CD4-positive, alpha-beta T cell (primary cell): ENCODE measurements around the gene MTMR2. TPM values are rescaled to one million over a fixed set of nuclear protein-coding genes. Genes with fewer than 3 reads are reported as not detected.
A peak's percentile ranks its signal among the peaks of the same experiment; 100 is the strongest.

Experiments
- ATAC-seq: fragments of 200-7000 bp; cut with Tn5 transposase; one replicate; pipeline ENCODE4 v1.10.0; 2022; ENCODE audit warnings: mild to moderate bottlenecking; ENCODE audit not compliant: poor library complexity
- CTCF ChIA-PET: fragments of 350-600 bp; sonication (Branson Sonifier 250); formaldehyde crosslinking; loops from one replicate; lab custom pipeline; 2021; ENCODE audit warnings: antibody characterized with exemption, inconsistent platforms; lab: Charles Lee
- POLR2A ChIA-PET: fragments of 350-600 bp; sonication (Branson Sonifier 250); formaldehyde crosslinking; loops from one replicate; lab custom pipeline; 2021; ENCODE audit warnings: antibody characterized with exemption, inconsistent platforms; lab: Charles Lee
- DNase-seq, 14 experiments: peaks; one replicate each; pipeline ENCODE4 v3.0.0-alpha.2; 2013 to 2020; ENCODE audit warnings: mixed read lengths in 2 of 14
- H3K27ac ChIP-seq, 2 donors: one replicate each; pipeline versions ENCODE4 v1.5.1 to v1.7.0; 2013; ENCODE audit warnings: low read length in 2 of 2, low read depth in 1 of 2, mild to moderate bottlenecking in 1 of 2
- H3K27me3 ChIP-seq, 2 experiments: 1 replicate in 1 of 2; 2 replicates in 1 of 2; pipeline versions ENCODE4 v1.6.1 to v1.7.0; 2013; ENCODE audit warnings: low read length in 2 of 2, control low read depth in 1 of 2, mild to moderate bottlenecking in 1 of 2, moderate library complexity in 1 of 2; ENCODE audit not compliant: insufficient read depth in 2 of 2, control insufficient read depth in 1 of 2
- H3K36me3 ChIP-seq: one replicate; pipeline ENCODE4 v1.6.1; 2013; ENCODE audit warnings: low read length, control low read depth; ENCODE audit not compliant: insufficient read depth
- H3K4me1 ChIP-seq: one replicate; pipeline ENCODE4 v1.6.1; 2013; ENCODE audit warnings: low read length, control low read depth; ENCODE audit not compliant: insufficient read depth
- H3K4me3 ChIP-seq: one replicate; pipeline ENCODE4 v1.5.1; 2013; ENCODE audit warnings: mild to moderate bottlenecking, low read length, moderate library complexity
- H3K9me3 ChIP-seq, 2 experiments: 1 replicate in 1 of 2; 2 replicates in 1 of 2; pipeline versions ENCODE4 v1.6.1 to v1.7.0; 2013; ENCODE audit warnings: low read length in 2 of 2, mild to moderate bottlenecking in 2 of 2, control low read depth in 1 of 2, moderate library complexity in 1 of 2; ENCODE audit not compliant: control insufficient read depth in 1 of 2, insufficient read depth in 1 of 2
- H3K27ac Mint-ChIP-seq: one replicate; pipeline ENCODE4 v1.8.0; 2020; ENCODE audit warnings: mixed read lengths
- H3K27me3 Mint-ChIP-seq: one replicate; pipeline ENCODE4 v1.8.0; 2021; ENCODE audit warnings: mixed read lengths
- H3K36me3 Mint-ChIP-seq: one replicate; pipeline ENCODE4 v1.8.0; 2021; ENCODE audit warnings: low read depth, mixed read lengths
- H3K4me1 Mint-ChIP-seq: one replicate; pipeline ENCODE4 v1.8.0; 2021; ENCODE audit warnings: low read depth, mixed read lengths
- H3K4me3 Mint-ChIP-seq: one replicate; pipeline ENCODE4 v1.8.0; 2020; ENCODE audit warnings: mild to moderate bottlenecking, mixed read lengths
- H3K9me3 Mint-ChIP-seq: one replicate; pipeline ENCODE4 v1.8.0; 2020; ENCODE audit warnings: mixed read lengths
- intact Hi-C, 2 experiments: fragments of 100-400 bp; cut with DNase I in 1 of 2; cut with micrococcal nuclease in 1 of 2; formaldehyde crosslinking; loops; one replicate each; pipeline versions ENCODE4 v1.15.1 to v1.9.0; 2023 to 2025; cut with DNase I, micrococcal nuclease
- total RNA-seq, 174 experiments: library from RNA in 2 of 174; stranded (reverse) in 2 of 174; gene quantifications; one replicate each; pipeline ENCODE4 v1.2.3 and lab custom pipeline; 2021 to 2026
- TF ChIP-seq, protein P1 (sequence below): fragments of 200-600 bp; IDR thresholded peaks from one replicate; pipeline ENCODE4 v1.8.0; 2022; ENCODE audit warnings: antibody characterized with exemption, mild to moderate bottlenecking

MTMR2 gene
- total RNA-seq, 2 experiments from 2014 or later, result 6.6 to 6.9 TPM

DNA sequence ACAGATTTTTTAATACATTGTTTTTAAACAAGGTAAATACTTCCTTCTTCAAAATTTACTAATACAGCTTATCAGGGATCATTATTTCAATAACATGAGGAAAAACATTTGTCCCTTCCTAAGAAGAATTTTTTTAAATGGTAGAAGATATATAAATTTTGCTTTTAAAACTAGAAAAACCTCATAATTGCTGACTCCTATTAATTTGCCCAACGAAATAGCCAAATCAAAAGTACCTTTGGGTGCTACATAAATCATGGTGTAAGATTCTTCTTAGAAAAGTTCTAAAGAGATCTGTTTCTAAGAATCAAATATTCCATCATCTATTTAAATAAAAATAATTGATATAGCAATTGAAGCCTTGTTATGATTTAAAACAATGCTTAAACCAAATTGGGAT is 78.7 kb downstream of the MTMR2 start:
- ATAC-seq (no peak), DNase-seq (no peak)
- Histone ChIP-seq H3K27me3 (no peaks in the 10 kb centered on the region), H3K4me1 (no peaks in the 10 kb centered on the region), H3K27ac (no peak overlapping the region), H3K4me3 (no peak overlapping the region), H3K36me3 (peaks cover 22% of the 10 kb centered on the region), H3K9me3 (no peaks in the 10 kb centered on the region)
- Mint-ChIP-seq H3K4me3 (no peak overlapping the region), H3K36me3 (peaks cover 47% of the 10 kb centered on the region), H3K27ac (no peak overlapping the region), H3K4me1 (no peaks in the 10 kb centered on the region), H3K9me3 (no peaks in the 10 kb centered on the region), H3K27me3 (no peaks in the 10 kb centered on the region)
- POLR2A ChIA-PET, result interaction anchor here (1.4 kb wide), 1 partner anchor 56 kb away, joined by 3 read pairs; the partner anchor contains the start of gene FAM76B
- TF ChIP-seq, protein P1, sequence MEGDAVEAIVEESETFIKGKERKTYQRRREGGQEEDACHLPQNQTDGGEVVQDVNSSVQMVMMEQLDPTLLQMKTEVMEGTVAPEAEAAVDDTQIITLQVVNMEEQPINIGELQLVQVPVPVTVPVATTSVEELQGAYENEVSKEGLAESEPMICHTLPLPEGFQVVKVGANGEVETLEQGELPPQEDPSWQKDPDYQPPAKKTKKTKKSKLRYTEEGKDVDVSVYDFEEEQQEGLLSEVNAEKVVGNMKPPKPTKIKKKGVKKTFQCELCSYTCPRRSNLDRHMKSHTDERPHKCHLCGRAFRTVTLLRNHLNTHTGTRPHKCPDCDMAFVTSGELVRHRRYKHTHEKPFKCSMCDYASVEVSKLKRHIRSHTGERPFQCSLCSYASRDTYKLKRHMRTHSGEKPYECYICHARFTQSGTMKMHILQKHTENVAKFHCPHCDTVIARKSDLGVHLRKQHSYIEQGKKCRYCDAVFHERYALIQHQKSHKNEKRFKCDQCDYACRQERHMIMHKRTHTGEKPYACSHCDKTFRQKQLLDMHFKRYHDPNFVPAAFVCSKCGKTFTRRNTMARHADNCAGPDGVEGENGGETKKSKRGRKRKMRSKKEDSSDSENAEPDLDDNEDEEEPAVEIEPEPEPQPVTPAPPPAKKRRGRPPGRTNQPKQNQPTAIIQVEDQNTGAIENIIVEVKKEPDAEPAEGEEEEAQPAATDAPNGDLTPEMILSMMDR, result no peak
- CTCF ChIA-PET, result interaction anchor here (0.7 kb wide), 1 partner anchor 58 kb away, joined by 3 read pairs; no protein-coding TSS in a partner anchor
- intact Hi-C loops, result no loop called here

GRCh38 chr11:95835768-95836488 is 88.0 kb downstream of the MTMR2 start:
- Histone ChIP-seq H3K4me1 (no peaks in the 10 kb centered on the region), H3K27ac (no peak overlapping the region), H3K9me3 (no peaks in the 10 kb centered on the region), H3K36me3 (peaks cover 51% of the 10 kb centered on the region), H3K27me3 (no peaks in the 10 kb centered on the region), H3K4me3 (no peak overlapping the region)
- TF ChIP-seq, protein P1, result peak; percentile 94
- intact Hi-C loops, result loop anchor here (1.0 to 5.0 kb wide), 5 partner anchors 506 to 1214 kb away; partner anchors contain the start of gene MAML2 (in 2 of the 2)
- ATAC-seq (peak; percentile 99), DNase-seq (peak; percentile 23 to 75 (median 40))
- no peaks in the 10 kb centered on the region for H3K9me3 Mint-ChIP-seq
- ChIA-PET POLR2A (interaction anchor here (1.5 to 2.7 kb wide), 4 partner anchors 46 to 558 kb away, joined by 3 to 10 read pairs (median 6); partner anchors contain the start of genes CCDC82, CEP57, JRKL and MAML2), CTCF (interaction anchor here (0.5 to 2.4 kb wide), 13 partner anchors 11 to 628 kb away, joined by 3 to 17 read pairs (median 4); partner anchors contain the start of genes CCDC82, JRKL and MAML2)
- H3K27me3 Mint-ChIP-seq, result no peaks in the 10 kb centered on the region
- H3K4me1 Mint-ChIP-seq, result no peaks in the 10 kb centered on the region
- peaks cover 66% of the 10 kb centered on the region for H3K36me3 Mint-ChIP-seq
- no peak overlapping the region for H3K4me3 Mint-ChIP-seq
- H3K27ac Mint-ChIP-seq, result no peak overlapping the region

DNA sequence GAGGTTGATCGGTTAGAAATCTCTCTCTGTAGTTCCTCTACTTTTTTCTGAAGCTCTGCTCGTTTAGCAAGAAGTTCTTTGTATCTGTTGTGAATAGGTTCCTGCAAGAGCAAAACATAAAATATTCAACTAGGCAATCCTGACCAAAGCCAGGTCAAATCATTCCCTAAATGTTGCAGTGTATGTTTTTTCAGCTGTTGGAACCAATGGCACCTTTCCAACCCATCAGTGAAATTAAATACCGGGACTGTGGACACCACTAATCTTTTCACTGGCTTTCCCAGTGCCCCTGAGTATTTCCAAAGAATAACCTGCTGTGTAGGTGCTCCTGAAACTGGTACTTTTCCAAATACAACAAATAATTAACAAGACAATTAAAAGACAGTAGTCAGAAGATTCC is 88.6 kb downstream of the MTMR2 start:
- no peak for DNase-seq
- no peaks in the 10 kb centered on the region for H3K9me3 Mint-ChIP-seq
- ChIA-PET CTCF (interaction anchor here (0.5 to 2.4 kb wide), 9 partner anchors 11 to 590 kb away, joined by 3 to 17 read pairs (median 4); partner anchors contain the start of genes CCDC82, JRKL and MAML2), POLR2A (interaction anchor here (1.5 to 2.7 kb wide), 4 partner anchors 45 to 559 kb away, joined by 3 to 10 read pairs (median 6); partner anchors contain the start of genes CCDC82, CEP57, JRKL and MAML2)
- H3K27me3 Mint-ChIP-seq, result no peaks in the 10 kb centered on the region
- Histone ChIP-seq H3K9me3 (no peaks in the 10 kb centered on the region), H3K27ac (no peak overlapping the region), H3K36me3 (peaks cover 54% of the 10 kb centered on the region), H3K27me3 (no peaks in the 10 kb centered on the region), H3K4me3 (no peak overlapping the region), H3K4me1 (no peaks in the 10 kb centered on the region)
- no peak overlapping the region for H3K4me3 Mint-ChIP-seq
- no peaks in the 10 kb centered on the region for H3K4me1 Mint-ChIP-seq
- peaks cover 70% of the 10 kb centered on the region for H3K36me3 Mint-ChIP-seq
- ATAC-seq, result no peak
- intact Hi-C loops, result loop anchor here (1.0 to 5.0 kb wide), 3 partner anchors 507 to 1213 kb away; partner anchors contain the start of gene MAML2 (in 1 of the 2)
- H3K27ac Mint-ChIP-seq, result no peak overlapping the region
- TF ChIP-seq, protein P1, result no peak
